ENCODE measurements around the gene AFDN. TPM values are rescaled to one million over a fixed set of nuclear protein-coding genes. Genes with fewer than 3 reads are reported as not detected.

AFDN gene
- polyA plus RNA-seq, 1 experiment, result 20.4 TPM

DNA sequence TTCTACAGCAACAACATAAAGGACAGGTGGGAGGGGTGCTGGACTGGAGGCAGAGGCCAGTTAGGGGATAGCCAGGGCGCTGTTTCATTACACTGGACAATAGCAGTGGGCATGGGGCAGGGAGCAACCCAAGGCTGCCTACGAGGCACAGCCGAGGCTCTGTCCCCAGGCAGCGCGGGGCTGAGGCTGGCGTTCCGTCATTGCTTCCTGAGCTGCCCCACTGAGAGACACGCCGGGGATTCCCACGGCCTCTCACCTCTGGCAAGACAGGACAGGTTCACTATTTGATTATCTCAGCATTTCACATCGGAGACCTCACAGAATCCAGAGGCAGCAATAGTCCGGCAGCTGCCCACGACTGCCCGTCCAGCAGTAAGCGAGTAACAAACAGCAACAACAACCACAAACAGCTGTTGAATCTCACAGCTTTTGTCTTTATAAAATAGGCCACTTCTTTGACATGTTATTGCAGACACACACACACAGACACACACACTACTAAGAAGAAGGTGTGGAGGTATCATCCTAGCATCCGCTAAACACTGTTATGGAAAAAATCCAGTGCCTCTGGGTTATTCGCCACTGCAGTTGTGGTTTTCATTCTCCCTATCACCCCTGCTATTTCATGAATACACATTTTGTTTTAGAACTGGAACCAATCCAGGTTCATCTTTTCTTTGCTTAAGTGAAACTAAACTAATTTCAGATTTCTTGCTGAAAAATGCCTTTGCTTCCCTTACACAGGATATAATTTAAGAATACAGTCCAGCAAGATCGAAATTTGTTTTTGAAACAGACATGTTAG is 190.2 kb downstream of the AFDN start:
- ChIA-PET CTCF (no interaction called here), POLR2A (no interaction called here)
- Histone ChIP-seq H3K27me3 (ENCODE audit: control insufficient read depth, insufficient read depth, low read length) (peaks cover 26% of the 10 kb centered on the region), H3K36me3 (ENCODE audit: control insufficient read depth, insufficient read depth, low read length) (no peaks in the 10 kb centered on the region), H3K4me3 (ENCODE audit: low read depth, low read length) (no peak overlapping the region)
- DNase-seq (ENCODE audit: low read depth), result no peak
- TF ChIP-seq, protein P1, sequence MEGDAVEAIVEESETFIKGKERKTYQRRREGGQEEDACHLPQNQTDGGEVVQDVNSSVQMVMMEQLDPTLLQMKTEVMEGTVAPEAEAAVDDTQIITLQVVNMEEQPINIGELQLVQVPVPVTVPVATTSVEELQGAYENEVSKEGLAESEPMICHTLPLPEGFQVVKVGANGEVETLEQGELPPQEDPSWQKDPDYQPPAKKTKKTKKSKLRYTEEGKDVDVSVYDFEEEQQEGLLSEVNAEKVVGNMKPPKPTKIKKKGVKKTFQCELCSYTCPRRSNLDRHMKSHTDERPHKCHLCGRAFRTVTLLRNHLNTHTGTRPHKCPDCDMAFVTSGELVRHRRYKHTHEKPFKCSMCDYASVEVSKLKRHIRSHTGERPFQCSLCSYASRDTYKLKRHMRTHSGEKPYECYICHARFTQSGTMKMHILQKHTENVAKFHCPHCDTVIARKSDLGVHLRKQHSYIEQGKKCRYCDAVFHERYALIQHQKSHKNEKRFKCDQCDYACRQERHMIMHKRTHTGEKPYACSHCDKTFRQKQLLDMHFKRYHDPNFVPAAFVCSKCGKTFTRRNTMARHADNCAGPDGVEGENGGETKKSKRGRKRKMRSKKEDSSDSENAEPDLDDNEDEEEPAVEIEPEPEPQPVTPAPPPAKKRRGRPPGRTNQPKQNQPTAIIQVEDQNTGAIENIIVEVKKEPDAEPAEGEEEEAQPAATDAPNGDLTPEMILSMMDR (IDR thresholded peaks at IDR 0.05; ENCODE audit: insufficient read depth, low read depth, low read length), result no peak

DNA sequence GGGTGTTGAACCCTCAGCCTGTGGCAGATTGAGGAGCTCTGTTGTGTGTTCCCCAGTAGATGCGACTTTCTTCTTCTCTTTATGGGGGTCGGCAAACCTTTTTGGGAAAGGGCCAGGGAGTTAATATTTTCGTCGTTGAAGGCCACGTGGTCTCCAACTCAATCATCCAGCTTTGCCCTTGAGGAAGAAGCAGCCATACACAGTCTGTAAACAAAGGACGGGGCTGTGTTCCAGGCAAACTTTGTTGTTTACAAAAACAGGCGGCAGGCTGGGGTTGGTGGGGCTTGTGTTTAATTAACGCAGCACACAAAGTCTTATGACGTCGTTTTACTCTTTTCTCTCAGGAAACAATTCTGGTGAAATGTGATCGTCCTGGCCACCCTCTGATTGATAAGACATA is 190.9 kb downstream of the AFDN start:
- TF ChIP-seq, protein P1 (IDR thresholded peaks at IDR 0.05; ENCODE audit: insufficient read depth, low read depth, low read length), result no peak
- POLR2A ChIA-PET, result no interaction called here
- CTCF ChIA-PET, result no interaction called here

DNA sequence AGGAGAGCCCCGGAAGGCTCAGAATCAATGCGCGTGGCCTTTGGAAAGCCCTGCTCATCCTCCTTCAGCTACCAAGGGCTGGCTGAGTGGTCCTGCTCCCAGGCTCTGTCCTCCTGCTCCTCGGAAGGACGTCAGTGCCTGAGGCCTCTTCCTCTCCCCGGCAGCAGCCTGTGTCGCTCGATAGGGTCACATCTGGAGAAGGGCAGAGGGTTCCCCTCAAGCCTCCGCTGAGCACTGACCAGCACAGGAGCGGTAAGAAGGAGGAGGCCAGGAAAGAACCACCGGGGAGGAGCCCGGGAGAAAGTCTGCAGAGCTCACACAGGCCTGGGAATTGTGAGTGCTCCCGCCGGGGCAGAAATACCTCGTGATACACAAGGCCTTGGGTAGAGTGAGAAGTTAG is 192.0 kb downstream of the AFDN start:
- no peak overlapping the region for H3K4me3 ChIP-seq (ENCODE audit: low read depth, low read length)
- POLR2A ChIA-PET, result no interaction called here

More for the DNA sequence above, 190.9 kb downstream of the AFDN start:
- Histone ChIP-seq H3K27me3 (ENCODE audit: control insufficient read depth, insufficient read depth, low read length) (peaks cover 26% of the 10 kb centered on the region), H3K4me3 (ENCODE audit: low read depth, low read length) (no peak overlapping the region), H3K36me3 (ENCODE audit: control insufficient read depth, insufficient read depth, low read length) (no peaks in the 10 kb centered on the region)
- no peak for DNase-seq (ENCODE audit: low read depth)

DNA sequence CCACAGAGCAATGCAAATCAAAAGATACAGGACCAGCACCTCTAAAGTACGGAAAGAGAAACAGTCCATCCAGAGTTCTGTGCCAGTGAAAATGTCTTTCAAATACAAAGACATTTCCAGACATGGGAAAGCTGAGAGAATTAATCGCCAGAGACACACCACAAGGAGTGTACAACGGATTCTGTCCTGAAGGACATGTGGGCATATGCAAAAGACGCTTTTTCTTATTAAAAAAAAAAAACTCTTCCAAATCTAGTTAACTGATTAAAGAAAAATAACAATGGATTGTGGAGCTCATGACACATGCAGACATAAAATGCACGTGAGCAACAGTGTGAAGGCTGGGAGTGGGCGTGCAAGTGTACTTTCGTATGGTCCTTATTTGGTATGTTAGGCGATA is 193.5 kb downstream of the AFDN start:
- H3K36me3 ChIP-seq (ENCODE audit: control insufficient read depth, insufficient read depth, low read length), result no peaks in the 10 kb centered on the region
- no peak overlapping the region for H3K4me3 ChIP-seq (ENCODE audit: low read depth, low read length)
- CTCF ChIA-PET, result interaction anchor here (0.6 to 0.9 kb wide), 3 partner anchors 11 to 24 kb away, joined by 4 to 5 read pairs (median 4); no protein-coding TSS in a partner anchor
- TF ChIP-seq, protein P1 (IDR thresholded peaks at IDR 0.05; ENCODE audit: insufficient read depth, low read depth, low read length), result no peak
- DNase-seq (ENCODE audit: low read depth), result no peak
- POLR2A ChIA-PET, result no interaction called here
- peaks cover 26% of the 10 kb centered on the region for H3K27me3 ChIP-seq (ENCODE audit: control insufficient read depth, insufficient read depth, low read length)

More for the DNA sequence above, 192.0 kb downstream of the AFDN start:
- H3K27me3 ChIP-seq (ENCODE audit: control insufficient read depth, insufficient read depth, low read length), result peaks cover 28% of the 10 kb centered on the region
- DNase-seq (ENCODE audit: low read depth), result no peak
- H3K36me3 ChIP-seq (ENCODE audit: control insufficient read depth, insufficient read depth, low read length), result no peaks in the 10 kb centered on the region
- TF ChIP-seq, protein P1 (IDR thresholded peaks at IDR 0.05; ENCODE audit: insufficient read depth, low read depth, low read length), result no peak
- CTCF ChIA-PET, result no interaction called here

DNA sequence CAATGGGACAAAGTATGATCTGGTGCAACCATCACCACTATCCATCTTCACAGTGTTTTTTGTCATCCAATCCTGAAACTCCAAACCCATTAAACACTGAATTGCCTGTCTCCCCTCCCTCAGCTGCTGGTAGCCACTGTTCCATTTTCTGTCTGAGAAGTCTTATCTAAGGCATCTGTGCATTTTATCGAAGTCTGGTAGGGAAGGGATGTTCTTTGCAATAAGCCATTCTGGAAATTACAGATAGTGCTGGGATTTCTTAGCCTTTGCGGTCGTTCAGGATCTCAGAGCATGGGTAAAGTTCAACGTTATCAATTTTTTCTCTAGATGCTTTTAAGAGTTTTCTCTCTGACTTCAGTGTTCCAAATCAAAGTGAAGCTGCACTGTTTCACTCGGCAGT is 194.9 kb downstream of the AFDN start:
- Histone ChIP-seq H3K36me3 (ENCODE audit: control insufficient read depth, insufficient read depth, low read length) (no peaks in the 10 kb centered on the region), H3K27me3 (ENCODE audit: control insufficient read depth, insufficient read depth, low read length) (peaks cover 22% of the 10 kb centered on the region), H3K4me3 (ENCODE audit: low read depth, low read length) (no peak overlapping the region)
- POLR2A ChIA-PET, result no interaction called here
- TF ChIP-seq, protein P1 (IDR thresholded peaks at IDR 0.05; ENCODE audit: insufficient read depth, low read depth, low read length), result no peak
- DNase-seq (ENCODE audit: low read depth), result no peak
- CTCF ChIA-PET, result interaction anchor here (1.2 kb wide), 1 partner anchor 11 kb away, joined by 4 read pairs; no protein-coding TSS in a partner anchor

Other genes with a start within 250 kb of the AFDN start
- not detected in 2 replicates for gene KIF25, start 170.8 kb downstream of the AFDN start, polyA plus RNA-seq (2011; rRNA removed)